ENCODE results near the gene ISYNA1.
A peak's percentile ranks its signal among the peaks of the same experiment; 100 is the strongest.
"Not testable (repeated sequence)": the region's sequence is repeated elsewhere in the genome, so short reads cannot be mapped to it uniquely, and the experiment has no call there.

ISYNA1 gene

GRCh38 chr19:18412610-18413239 is 25.2 kb downstream of the ISYNA1 start:
- no peak for DNase-seq (ENCODE audit: insufficient read length)
- FAIRE-seq, result no peak
- TF ChIP-seq POLR2AphosphoS5 (IDR thresholded peaks at IDR 0.05; ENCODE audit: low read depth, low read length), result no peak
- TF ChIP-seq POLR2A (IDR thresholded peaks at IDR 0.05; ENCODE audit: low read depth, low read length), result no peak
- TF ChIP-seq TAF1 (IDR thresholded peaks at IDR 0.05; ENCODE audit: borderline replicate concordance, low read depth, low read length), result no peak

GRCh38 chr19:18408053-18408476 is 29.9 kb downstream of the ISYNA1 start:
- FAIRE-seq (peak; percentile 92), DNase-seq (ENCODE audit: insufficient read length) (no peak)
- TF ChIP-seq TAF1 (IDR thresholded peaks at IDR 0.05; ENCODE audit: borderline replicate concordance, low read depth, low read length), result peak; percentile 39; the same call in 1 of the 2 replicates
- no peak for TF ChIP-seq POLR2AphosphoS5 (IDR thresholded peaks at IDR 0.05; ENCODE audit: low read depth, low read length)
- peak; percentile 41; the same call in 1 of the 2 replicates for TF ChIP-seq POLR2A (IDR thresholded peaks at IDR 0.05; ENCODE audit: low read depth, low read length)

- no peak for TF ChIP-seq POLR2A (IDR thresholded peaks at IDR 0.05; ENCODE audit: low read depth, low read length)
- no peak for TF ChIP-seq TAF1 (IDR thresholded peaks at IDR 0.05; ENCODE audit: borderline replicate concordance, low read depth, low read length)
- no peak for TF ChIP-seq POLR2AphosphoS5 (IDR thresholded peaks at IDR 0.05; ENCODE audit: low read depth, low read length)
- no peak for DNase-seq (ENCODE audit: insufficient read length)
- FAIRE-seq, result no peak
These were observed 31.2 kb downstream of the ISYNA1 start for GRCh38 chr19:18406749-18407148.

DNA sequence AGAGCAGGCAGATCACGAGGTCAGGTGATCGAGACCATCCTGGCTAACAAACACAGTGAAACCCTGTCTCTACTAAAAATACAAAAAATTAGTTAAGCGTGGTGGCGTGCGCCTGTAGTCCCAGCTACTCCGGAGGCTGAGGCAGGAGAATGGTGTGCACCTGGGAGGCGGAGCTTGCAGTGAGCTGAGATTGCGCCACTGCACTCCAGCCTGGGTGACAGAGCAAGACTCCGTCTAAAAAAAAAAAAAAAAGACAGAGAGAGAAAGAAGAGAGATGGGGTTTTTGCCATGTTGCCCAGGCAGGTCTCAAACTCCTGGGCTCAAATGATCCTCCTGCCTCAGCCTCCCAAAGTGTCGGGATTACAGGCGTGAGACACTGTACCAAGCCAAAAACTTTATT is 32.2 kb downstream of the ISYNA1 start:
- not testable (repeated sequence) for FAIRE-seq

DNA sequence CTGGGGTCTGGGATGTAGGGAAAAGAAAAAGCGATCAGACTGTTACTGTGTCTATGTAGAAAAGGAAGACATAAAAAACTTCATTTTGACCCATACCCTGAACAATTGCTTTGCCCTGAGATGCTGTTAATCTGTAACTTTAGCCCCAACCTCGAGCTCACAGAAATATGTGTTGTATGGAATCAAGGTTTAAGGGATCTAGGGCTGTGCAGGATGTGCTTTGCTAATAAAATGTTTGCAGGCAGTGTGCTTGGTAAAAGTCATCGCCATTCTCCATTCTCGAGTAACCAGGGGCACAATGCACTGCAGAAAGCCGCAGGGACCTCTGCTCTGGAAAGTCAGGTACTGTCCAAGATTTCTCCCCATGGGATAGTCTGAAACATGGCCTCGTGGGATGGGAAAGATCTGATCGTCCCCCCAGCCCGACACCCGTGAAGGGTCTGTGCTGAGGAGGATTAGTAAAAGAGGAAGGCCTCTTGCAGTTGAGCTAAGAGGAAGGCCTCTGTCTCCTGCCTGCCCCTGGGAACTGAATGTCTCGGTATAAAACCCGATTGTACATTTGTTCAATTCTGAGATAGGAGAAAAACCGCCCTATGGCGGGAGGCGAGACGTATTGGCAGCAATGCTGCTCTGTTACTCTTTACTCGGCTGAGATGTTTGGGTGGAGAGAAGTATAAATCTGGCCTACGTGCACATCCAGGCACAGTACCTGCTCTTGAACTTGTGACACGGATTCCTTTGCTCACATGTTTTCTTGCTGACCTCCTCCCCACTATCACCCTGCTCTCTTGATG is 35.3 kb downstream of the ISYNA1 start:
- FAIRE-seq; DNase-seq (ENCODE audit: insufficient read length): not testable (repeated sequence)

More for the DNA sequence above, 32.2 kb downstream of the ISYNA1 start:
- not testable (repeated sequence) for DNase-seq (ENCODE audit: insufficient read length)

DNA sequence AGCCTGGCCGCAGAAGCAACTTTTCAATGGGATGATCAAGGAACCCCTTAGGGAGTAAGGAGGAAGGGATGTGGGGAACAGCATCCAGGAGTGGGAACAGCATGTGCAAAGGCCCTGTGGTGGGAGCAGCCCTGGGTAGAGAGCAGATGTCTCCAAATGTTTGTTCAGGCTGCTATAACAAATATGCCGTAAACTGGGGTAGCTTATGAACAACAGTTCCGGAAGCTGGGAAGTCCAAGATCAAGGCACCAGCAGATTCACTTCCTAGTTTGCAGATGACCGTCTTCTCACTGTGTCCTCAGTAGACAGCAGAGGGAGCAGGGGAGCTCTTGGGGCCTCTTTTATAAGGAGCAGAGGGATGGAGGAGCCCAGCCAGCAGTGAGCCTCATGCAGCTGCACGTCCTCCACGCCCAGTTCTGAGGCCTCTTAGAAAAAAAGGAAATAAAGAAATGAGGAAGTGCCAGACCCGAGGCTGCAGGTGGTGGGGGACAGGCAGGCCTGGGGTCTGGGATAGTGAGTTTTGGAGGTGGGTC is 36.3 kb downstream of the ISYNA1 start:
- FAIRE-seq, result peak; percentile 96
- TF ChIP-seq POLR2AphosphoS5 (IDR thresholded peaks at IDR 0.05; ENCODE audit: low read depth, low read length) (no peak), POLR2A (IDR thresholded peaks at IDR 0.05; ENCODE audit: low read depth, low read length) (0 out of 2 replicates have a peak, but pooled peaks have one; percentile 18), TAF1 (IDR thresholded peaks at IDR 0.05; ENCODE audit: borderline replicate concordance, low read depth, low read length) (0 out of 2 replicates have a peak, but pooled peaks have one; percentile 42)
- no peak for DNase-seq (ENCODE audit: insufficient read length)

DNA sequence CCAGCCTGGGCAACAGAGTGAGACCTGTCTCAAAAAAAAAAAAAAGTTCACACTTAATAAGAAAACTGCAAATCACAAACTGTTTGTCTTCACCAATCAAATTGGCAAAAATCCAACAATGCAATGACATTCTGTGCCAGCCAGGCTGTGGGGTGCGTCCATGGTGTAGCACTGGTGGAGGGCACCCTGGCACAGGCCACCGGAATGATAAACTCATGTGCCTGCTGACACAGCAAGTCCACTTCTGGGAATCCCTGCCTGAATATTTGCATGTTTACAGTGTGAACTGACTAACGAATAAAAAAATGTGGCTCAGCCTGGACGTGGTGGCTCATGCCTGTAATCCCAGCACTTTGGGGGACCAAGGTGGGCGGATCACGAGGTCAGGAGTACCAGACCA is 38.9 kb downstream of the ISYNA1 start:
- TF ChIP-seq POLR2AphosphoS5 (IDR thresholded peaks at IDR 0.05; ENCODE audit: low read depth, low read length) (no peak), TAF1 (IDR thresholded peaks at IDR 0.05; ENCODE audit: borderline replicate concordance, low read depth, low read length) (no peak), POLR2A (IDR thresholded peaks at IDR 0.05; ENCODE audit: low read depth, low read length) (no peak)
- FAIRE-seq, result no peak

DNA sequence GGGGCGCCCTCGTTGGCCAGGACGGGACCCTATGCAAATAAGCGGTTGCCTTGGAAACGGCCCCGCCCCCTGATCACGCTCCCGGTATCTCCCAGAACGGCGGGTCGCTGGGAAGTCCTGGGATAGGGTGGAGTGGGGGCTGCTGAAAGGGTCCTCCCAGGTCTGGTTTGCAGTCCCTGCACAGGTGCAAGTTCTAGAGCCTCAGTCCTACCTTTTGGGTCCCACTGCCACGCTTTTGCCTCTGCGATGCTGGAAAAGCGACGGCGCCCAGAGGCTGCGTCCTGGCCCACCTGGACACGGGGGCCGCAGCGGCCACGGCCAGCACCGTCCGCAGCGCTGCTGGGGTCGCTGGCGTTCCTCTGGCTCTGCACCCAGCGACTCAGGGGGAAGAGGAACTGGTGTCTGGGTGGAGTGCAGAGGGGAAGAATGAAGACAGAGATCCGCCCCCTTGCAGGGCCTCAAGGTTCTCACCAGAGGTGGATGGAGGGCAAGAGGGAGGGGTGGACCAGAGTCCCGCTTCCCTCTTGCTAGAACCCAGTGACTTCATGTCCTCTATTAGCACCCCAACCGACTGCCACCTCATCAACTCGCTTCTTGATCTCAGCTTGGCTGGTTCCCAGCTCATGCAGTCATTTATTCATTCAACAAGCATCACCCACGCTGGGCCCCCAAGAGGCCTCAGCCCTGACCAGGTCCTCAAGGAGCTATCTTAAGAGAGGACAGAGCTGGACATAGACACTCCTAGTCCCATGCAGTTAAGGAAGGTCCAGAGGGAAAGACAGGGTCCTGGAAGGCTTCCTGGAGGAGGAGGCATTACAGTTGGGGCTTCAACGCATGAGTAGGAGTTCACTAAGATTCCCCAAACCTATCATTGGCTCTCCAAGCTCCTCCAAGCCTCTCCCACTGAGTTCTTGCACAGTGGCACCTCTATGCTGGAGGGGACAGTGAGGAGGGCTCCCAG is 40.4 kb downstream of the ISYNA1 start, which contains the start of gene LRRC25:
Gene LRRC25 (minus strand): TSS at position 381 of the 961 bp plus-strand sequence. CDS start 659 bp downstream, outside the sequence.
- FAIRE-seq (peak; percentile 74), DNase-seq (ENCODE audit: insufficient read length) (no peak)
- TF ChIP-seq POLR2AphosphoS5 (IDR thresholded peaks at IDR 0.05; ENCODE audit: low read depth, low read length) (no peak), POLR2A (IDR thresholded peaks at IDR 0.05; ENCODE audit: low read depth, low read length) (0 out of 2 replicates have a peak, but pooled peaks have one; percentile 33), TAF1 (IDR thresholded peaks at IDR 0.05; ENCODE audit: borderline replicate concordance, low read depth, low read length) (no peak)

More for the DNA sequence above, 38.9 kb downstream of the ISYNA1 start:
- no peak for DNase-seq (ENCODE audit: insufficient read length)

DNA sequence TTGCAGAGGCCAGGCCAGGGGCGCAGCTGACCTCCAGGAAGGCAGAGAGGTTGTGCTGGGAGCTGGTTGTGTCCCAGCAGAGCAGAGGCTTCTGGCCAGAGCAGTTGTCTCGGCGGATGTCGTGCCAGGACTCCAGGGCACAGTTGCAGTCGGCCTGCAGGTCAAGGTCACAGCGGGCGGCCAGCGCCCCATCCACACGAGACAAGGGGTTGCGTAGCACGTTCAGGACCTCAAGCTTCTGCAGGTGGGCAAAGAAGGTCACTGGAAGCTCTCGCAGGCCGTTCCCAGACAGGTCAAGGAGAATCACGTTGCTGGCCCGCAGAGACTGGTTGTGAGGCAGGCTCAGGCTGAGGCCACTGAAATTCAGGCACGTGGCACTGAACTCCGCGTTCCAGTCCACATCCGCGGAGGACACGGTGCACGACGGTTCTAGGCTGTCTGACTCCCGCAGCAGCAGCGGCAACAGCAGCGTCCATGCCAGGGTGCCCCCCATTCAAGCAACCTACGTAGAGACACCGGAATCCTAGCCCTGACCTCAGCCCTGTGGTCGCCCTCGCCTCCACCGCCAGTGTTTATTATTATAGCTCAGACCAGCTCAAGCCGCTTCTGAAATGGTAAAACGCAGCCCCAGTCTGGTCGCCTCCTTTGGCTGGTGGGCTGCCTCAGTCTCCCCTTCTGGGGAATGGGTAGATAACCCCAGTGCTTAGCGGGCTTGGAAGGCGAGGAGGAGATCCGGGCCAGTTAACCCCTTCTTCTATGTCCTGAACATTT is 41.3 kb downstream of the ISYNA1 start:
- FAIRE-seq (no peak), DNase-seq (ENCODE audit: insufficient read length) (no peak)
- TF ChIP-seq POLR2AphosphoS5 (IDR thresholded peaks at IDR 0.05; ENCODE audit: low read depth, low read length) (no peak), TAF1 (IDR thresholded peaks at IDR 0.05; ENCODE audit: borderline replicate concordance, low read depth, low read length) (no peak), POLR2A (IDR thresholded peaks at IDR 0.05; ENCODE audit: low read depth, low read length) (no peak)

GRCh38 chr19:18393836-18394235 is 44.1 kb downstream of the ISYNA1 start:
- peak; percentile 80 for FAIRE-seq
- no peak for DNase-seq (ENCODE audit: insufficient read length)
- no peak for TF ChIP-seq POLR2A (IDR thresholded peaks at IDR 0.05; ENCODE audit: low read depth, low read length)
- no peak for TF ChIP-seq POLR2AphosphoS5 (IDR thresholded peaks at IDR 0.05; ENCODE audit: low read depth, low read length)
- TF ChIP-seq TAF1 (IDR thresholded peaks at IDR 0.05; ENCODE audit: borderline replicate concordance, low read depth, low read length), result no peak

Measured in GM12892 (cell line).